GM18909 (cell line): ENCODE measurements around the gene GPR39.

Source experiments
- ATAC-seq: cut with Tn5 transposase; IDR thresholded peaks from one replicate; pipeline ENCODE4 v1.9.1; 2021; ENCODE audit warnings: mild to moderate bottlenecking; ENCODE audit not compliant: unreplicated experiment, poor library complexity

The GPR39 gene

DNA sequence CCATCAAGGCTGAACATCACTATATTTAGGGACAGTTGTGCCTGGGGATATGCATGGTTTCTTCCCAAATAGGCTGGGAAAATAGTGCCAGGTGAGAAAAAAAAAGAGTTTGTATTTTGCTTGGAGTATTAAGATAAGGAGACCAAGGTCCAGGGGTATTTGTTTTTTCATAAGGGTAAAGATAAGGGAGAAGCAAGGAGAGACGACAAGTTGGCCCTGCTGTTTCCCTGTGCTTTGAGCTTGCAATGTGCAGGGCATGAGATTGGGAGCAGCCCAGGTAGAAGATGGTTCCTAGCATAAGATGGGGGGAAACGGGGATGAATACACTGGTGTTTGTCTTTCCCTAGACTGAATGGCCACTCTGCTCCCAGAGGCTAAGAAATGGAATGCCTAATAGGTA, 8.8 kb upstream of the GPR39 start:
- ATAC-seq, result no peak

DNA sequence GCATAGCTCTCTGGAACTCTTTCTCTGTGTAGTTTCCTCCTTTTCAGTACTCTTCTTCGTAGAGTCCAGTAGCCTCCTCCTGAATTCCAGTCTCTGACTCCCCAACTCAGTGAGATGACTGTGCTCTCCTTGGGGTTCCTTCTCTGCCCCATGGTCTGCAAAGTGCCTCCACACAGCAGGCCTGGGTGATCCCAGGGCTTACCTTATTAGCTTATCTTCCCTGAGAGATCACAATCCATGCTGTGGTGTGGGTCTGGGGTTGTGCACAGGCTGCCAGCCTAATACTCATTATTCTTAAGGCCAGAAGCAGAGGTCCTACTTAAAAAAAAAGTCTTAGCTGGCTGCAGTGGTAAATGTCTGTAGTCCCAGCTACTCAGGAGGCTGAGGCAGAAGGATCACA, 4.6 kb upstream of the GPR39 start:
- ATAC-seq, result no peak

DNA sequence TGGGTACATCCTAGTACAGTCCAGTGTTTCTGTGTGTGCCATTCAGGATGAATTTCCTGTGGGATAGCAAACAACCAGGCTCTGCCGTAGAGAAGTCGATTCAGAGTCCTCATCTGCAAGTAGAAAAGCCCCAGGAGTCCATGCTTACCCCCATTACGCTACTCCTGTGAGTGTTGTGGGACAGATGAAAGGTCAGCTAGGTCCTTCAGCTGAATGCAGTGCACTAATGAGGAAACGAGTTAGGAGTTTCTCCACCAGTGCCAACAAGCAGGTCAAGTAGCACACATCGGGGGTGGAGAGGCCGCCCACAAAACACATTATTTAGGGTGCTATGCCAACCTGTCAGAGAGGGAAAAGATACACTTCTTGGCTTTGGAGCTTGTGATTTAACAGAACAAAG, 2.5 kb upstream of the GPR39 start:
- ATAC-seq, result no peak

DNA sequence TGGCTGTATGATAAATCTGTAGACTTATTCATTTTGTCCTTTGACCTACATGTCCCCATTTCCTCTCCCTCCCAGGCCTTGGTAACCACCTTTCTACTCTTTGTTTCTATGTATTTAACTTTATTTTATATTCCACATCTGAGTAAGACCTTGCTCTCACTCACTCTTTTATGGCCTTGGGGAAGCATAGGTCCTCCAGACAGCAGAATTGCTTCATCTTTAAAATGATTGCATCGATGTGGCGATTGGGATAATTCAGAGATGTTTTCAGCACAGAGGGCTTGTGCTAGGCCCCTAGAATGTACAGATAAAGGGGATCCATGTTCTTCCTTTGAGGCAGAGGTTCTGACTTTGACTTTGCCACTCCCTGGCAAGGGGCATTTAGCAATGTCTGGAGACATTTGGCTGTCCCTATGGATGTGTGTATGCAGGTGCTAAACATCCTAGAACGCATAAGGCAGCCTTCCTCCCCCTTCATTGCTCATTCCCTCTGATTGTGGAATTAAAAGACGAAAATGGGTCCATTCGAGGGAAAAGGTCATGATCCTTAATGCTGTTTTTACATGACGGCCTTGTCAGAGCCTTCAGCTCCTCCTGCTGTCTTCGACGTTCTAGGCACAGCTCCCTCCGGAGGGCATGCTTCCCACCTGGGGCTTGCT, 1.2 kb upstream of the GPR39 start:
- no peak for ATAC-seq

DNA sequence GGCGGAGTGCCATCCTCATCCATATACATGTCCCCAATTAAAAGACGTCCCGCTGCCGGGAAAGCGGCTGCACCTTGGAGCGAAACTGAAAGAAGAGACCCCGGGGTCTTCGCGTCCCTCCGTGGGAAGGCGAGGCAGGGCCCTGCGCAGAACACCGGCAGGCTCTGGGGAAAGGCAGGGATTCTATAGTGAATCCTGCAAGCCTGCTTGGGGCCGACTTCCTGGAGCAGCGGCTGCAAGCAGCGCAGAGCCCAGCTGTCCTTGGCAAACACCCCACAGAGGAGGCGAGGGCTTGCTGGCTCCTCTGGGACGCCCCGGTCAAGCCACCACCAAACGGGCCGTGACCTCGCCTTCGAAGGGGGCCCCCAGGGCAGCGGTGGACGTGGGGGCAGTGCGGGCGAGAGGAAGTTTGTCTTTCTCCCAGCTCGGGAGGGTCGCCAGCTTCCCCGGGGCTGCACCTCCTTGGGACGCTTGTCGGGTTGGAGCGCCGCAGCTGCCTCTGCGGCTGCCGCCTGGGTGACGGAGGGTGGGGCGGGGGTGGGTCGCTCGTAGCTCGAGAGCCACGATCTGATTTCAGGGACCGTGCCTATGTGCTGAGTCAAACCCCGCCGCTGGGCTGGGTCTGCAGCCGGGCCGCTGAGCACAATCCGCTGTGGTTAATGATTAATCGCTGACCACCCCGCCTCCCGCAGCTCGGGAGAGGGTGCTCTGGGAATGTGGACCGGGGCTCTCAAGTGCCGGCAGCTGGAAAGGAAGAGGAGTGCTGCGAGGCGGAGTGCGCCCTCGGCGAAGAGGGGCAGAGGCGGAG, 486 bp upstream of the GPR39 start:
- no peak for ATAC-seq

DNA sequence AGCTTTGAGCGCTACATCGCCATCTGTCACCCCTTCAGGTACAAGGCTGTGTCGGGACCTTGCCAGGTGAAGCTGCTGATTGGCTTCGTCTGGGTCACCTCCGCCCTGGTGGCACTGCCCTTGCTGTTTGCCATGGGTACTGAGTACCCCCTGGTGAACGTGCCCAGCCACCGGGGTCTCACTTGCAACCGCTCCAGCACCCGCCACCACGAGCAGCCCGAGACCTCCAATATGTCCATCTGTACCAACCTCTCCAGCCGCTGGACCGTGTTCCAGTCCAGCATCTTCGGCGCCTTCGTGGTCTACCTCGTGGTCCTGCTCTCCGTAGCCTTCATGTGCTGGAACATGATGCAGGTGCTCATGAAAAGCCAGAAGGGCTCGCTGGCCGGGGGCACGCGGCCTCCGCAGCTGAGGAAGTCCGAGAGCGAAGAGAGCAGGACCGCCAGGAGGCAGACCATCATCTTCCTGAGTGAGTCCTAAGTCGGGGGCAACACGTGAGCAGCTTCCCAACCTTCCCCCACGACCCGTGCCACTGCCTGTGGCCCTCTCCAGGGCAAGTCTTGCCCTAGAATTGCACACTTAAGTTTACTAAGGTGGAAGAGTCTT, 928 bp downstream of the GPR39 start:
- ATAC-seq, result no peak

DNA sequence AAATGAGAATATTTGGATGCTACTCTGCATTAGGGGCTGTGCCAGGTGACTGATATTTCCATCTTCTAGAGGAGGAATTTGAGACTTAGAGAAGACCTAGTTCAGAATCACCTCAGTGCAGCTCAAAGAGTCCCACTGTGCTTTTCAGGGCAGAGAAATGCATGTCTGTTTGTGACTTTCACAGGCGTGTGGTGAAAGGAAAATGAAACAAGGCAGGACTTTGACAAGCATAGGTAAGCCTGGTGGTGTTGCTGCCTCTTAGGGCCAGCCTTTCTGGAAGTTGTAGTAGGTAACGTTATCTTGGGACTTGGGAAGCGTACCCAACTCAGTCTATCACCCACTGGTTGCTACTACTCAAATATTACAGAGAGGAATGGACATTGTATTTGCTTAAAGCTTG, 2.6 kb downstream of the GPR39 start:
- ATAC-seq, result no peak

DNA sequence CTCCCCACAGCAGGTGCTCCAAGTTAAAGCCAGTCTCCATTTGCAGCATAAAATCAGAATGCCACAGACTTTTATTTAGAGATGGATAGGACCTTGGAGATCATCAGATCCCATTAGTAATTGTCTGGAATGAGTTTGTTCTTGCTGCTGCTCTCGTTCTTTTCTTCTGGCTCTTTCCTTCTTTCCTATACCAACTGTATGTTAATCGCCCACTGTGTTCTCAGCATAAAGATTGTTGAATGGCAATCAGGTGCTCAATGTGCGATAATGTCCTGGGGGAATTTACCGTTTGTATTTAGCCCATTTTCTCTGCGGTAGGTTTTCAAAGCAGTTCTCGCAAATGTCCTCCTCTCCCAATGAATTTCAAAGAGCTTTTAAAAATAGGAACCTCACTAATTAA, 3.3 kb downstream of the GPR39 start:
- no peak for ATAC-seq

DNA sequence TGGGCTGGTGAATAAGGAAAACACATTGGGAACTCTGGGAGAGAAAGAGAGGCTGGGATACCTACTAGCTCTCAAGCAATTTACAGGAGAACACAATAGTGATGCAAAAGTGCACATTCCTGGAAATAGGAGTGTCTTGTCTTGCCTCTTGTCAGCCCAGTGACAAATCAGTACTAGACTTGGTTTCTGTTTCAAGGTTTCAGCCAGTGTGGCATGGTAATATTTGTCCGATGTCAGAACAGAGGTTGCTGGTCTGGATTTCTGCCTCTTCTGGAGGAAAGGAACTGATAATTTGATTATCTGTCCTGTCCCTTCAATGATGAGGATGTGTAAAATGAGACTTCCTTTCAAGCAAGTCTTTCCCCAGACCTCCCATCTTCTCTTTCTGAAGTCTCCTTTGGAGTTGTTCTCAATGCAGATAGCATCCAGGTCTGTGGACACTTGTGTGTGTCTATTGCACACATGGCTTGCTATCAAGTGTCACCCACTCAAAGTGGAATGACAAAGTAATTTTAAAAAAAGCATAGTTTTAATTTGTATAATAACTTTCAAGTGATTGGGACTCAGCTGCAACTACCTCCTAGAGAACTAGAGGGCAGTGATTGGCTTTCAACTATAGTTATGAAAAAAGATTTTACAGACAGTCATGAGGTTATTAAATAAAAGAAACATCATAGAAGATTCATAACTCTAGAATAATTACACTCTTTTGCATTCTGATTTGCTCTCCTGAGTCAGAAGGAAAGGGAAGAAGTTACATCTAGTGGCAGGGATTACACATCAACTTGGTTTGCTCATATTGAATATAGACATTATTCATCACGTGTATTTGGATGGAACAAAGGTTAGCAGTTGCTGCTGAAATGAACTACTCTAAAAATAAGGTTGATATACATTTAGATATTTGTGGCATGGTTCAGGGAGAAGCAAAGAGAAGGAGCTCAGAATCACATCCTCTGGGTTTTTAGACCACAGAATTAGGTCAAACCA, 4.5 kb downstream of the GPR39 start:
- no peak for ATAC-seq

DNA sequence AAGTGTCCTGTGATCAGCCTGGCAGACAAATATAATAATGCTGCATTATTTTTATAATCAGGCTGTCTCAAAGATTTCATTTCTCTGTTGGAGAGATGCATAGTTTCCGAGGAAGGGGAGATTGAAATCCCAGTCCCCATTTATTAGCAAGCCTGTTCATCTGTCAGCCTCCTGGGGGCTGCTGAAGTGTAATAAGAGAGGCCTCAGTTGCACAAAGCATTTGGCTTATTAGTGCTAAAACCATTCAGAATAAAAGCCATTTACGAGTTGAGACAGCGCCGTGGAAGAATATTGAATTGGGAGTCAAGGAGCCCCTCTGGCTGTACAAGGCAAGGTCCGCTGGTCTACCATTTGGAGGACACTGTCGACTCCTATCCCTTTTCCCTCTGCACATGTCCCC, 6.1 kb downstream of the GPR39 start:
- no peak for ATAC-seq

DNA sequence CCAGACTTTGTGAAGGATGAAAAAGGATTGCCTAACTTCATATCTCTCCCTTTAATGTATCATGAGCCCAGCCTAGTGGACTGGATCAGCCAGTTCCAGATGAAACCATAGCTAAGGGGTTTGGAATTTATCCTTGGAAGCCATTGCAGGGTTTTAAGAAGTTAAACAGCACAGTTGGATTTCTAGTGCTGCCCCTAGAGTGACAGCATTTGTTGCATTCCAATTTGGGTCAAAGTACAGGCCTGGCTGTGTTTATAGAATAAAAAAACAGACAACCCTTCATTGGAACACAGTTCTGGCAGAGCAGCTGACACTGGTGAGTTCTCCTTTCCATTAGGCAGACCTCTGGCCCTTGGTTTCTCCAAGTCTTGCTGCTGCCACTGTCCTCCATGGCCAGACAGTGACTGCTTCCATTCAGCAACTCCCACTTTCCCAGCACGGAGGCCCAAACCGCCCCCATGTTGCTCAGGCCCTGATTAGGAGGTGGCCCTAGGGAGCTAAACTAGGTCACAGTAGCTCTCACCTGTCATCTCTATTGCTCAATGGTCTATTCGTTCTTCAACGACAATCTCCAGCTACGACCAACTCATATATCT, 8.0 kb downstream of the GPR39 start:
- no peak for ATAC-seq

DNA sequence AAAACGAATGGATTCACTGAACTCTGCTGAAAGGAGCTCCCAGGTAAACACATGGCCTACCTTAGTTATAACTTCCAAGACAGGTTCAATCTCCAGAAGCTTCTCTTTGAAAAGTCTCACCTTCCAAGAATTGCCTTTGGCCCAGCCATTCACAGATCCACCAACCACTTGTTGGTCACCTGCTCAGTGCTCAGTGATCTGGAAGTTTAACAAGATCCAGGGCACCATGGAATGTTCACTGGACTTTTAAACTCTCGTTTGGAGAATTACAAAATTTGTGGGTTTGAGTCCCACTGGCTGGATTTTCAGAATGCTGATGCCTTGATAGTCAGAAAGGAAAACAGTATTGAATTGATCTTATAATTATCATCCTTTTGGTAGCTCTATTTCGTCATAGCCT, 9.4 kb downstream of the GPR39 start:
- ATAC-seq, result no peak

DNA sequence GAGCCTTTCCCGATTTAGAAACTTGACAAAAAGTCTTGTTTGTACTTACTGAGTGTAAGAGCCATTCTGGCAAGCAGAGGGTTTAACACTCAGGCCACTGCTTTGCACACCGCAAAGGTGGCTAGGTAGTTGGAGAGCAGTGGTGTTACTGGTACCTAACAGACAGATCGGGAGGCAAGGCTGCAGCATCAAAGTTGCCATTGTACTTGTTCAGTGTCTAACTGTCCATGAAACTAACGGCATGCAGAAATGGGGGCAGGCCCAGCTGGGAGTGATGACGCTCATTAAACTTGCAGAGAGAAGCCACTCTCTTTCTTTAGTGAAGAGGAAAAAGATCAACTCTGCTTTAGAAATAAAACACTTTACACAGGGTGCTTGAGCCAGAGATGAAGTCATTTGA, 10.1 kb downstream of the GPR39 start:
- no peak for ATAC-seq

DNA sequence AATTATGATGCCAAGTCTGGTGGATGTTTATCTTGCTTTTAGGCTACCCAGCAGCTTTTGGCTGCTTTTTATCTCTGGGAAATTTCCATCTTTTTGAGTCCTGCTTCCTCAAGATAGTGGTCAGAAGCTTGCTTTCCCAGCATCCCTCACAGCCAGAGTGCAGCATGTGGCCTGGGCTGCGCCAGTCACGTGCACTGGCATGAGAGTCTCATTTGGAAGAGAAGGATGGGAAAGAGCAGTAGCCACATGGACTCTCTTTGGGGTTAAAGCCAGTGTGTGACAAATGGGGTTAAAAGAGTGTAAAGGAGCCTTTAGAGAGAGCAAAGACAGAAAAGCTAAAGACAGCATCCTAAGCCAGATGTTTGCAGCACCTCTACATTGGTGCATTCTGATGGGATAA, 12.7 kb downstream of the GPR39 start:
- no peak for ATAC-seq

DNA sequence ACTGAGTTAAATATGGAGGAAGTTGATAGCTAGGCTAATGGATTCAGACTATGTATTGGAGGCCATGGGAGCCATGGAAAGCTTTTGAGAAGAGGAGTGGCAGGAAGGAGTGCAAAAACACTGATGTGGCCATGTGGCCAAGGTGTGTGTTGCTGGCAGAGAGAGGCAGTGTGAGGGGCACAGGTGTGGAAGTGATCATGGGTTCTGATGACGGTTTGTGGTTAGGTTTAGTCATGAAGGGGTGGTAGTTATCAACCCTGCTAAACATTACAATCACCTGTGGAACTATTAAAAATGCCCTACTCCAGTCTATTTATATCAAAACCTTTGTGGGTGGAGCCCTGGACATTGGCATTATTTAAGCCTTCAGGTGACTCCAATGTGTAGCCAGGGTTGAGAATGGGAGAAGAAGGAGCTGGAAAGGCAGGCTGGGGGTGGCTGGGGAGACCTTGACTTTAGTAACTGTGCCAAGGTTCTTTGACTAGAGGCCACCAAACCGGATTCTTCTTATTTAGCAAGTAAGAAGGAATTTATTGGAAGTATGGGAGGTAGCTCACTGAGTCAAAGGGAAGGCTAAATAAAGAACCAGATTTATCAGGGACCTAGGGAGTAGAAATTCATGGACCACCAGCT, 13.5 kb downstream of the GPR39 start:
- ATAC-seq, result no peak

DNA sequence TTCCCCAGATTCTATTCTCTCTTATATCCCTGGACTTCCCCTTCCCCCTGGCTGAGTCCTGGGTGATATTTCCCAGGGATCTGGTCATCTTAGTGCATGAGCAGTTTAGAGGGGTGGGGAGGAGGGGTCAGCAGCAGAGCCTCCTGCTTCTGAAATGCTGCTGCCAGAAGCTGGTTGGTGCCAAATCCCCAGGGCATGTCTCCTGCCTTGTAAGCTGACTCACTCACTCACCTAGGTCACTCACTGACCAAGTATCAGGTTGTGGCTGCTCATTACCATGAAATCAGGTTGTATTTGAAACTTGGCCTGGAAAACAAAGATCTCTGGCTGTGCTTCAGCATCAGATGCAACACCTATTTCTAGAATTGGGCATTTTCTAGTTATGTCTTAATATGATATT, 14.3 kb downstream of the GPR39 start:
- no peak for ATAC-seq

DNA sequence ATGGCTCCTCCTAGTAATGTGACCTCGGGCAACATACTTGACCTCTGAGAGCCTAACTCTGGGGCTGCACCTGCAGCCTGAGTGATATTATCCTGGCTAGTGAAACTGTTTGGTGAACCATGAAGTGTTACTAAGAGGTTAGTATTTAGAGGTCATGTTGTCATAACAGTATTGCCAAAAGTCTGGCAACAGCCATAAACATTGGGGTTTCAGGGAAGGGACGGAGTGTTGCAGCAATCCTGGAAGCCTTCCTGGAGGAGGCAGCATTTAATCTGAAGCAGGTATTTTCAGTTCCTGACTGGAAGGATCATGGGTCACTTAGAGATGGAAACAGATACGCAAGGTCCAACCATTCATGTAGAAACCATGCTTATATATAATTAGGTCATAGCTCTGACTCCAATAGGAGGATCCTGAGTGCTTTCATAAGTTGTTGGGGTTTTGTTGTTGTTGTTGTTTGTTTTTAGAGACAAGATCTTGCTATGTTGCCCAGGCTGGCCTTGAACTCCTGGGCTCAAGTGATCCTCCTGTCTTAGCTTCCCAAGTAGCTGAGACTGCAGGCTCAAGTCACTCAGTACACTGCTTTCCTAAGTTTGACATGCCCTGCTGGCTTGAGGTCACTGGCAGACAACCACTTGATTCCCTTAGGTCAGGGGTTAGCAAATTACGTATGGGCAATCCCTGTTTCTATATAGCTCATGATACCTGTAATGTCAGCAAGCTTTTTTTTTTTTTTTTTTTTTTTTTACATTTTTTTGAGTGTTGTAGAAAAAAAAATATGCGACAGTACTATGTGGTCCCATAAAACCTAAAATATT, 21.5 kb downstream of the GPR39 start:
- ATAC-seq, result no peak

DNA sequence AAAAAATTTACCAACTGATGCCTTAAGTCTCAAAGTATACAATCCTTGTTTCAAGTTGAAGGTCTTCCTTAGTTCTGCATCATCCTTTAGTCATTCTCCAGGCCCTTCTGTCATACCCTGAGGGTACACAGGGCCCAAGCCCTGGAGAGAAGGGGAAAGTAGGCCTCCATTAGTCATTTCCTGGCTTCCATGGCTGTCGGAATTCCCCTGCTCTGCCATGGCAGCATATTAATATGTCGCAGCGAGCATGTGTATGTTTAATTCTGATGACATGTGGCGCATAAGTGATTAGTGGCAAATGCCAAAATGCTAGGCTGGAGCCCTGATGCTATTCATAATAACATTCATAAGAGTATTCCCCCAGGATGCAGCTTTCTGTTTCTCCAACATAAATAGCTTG, 22.1 kb downstream of the GPR39 start:
- no peak for ATAC-seq
